MM.1S (cell line): ENCODE results near the gene BMP7.

Source experiments
- DNase-seq: peaks from one replicate; pipeline ENCODE4 v3.0.0-alpha.2; 2015
- H2AFZ ChIP-seq: fragments of 300-600 bp; sonication (generic); 2 replicates; pipeline ENCODE4 v1.6.0; 2016; ENCODE audit warnings: antibody characterized with exemption, low read length
- H3F3A ChIP-seq: fragments of 300-600 bp; sonication (generic); 2 replicates; pipeline ENCODE4 v1.6.1; 2016; ENCODE audit warnings: mild to moderate bottlenecking, antibody characterized with exemption, low read length, moderate library complexity, mixed read lengths; ENCODE audit not compliant: insufficient read depth
- H3K27ac ChIP-seq: fragments of 300-600 bp; sonication (generic); 2 replicates; pipeline ENCODE4 v1.5.1; 2016; ENCODE audit warnings: mild to moderate bottlenecking, low read length
- H3K27me3 ChIP-seq: fragments of 300-600 bp; sonication (generic); replicated peaks from 2 replicates; pipeline ENCODE4 v1.6.0; 2016; ENCODE audit warnings: low read length; ENCODE audit not compliant: insufficient read depth
- H3K36me3 ChIP-seq: fragments of 300-600 bp; sonication (generic); replicated peaks from 2 replicates; pipeline ENCODE4 v1.6.1; 2016; ENCODE audit warnings: mild to moderate bottlenecking, low read length, mixed read lengths; ENCODE audit not compliant: insufficient read depth
- H3K4me1 ChIP-seq: fragments of 300-600 bp; sonication (generic); 2 replicates; pipeline ENCODE4 v1.6.1; 2016; ENCODE audit warnings: low read length, mixed read lengths
- H3K4me2 ChIP-seq: fragments of 300-600 bp; sonication (generic); 2 replicates; pipeline ENCODE4 v1.6.0; 2016; ENCODE audit warnings: low read depth, low read length
- H3K4me3 ChIP-seq: fragments of 300-600 bp; sonication (generic); 2 replicates; pipeline ENCODE4 v1.5.1; 2016; ENCODE audit warnings: low read length, mixed read lengths
- H3K79me2 ChIP-seq: fragments of 300-600 bp; sonication (generic); 2 replicates; pipeline ENCODE4 v1.6.1; 2016; ENCODE audit warnings: mixed run types, low read length, mixed read lengths
- H3K9ac ChIP-seq: fragments of 300-600 bp; sonication (generic); 2 replicates; pipeline ENCODE4 v1.6.1; 2016; ENCODE audit warnings: low read length, mixed read lengths
- H3K9me2 ChIP-seq: fragments of 300-600 bp; sonication (generic); replicated peaks from 2 replicates; pipeline ENCODE4 v1.6.1; 2016; ENCODE audit warnings: mild to moderate bottlenecking, low read length, mixed read lengths; ENCODE audit not compliant: insufficient read depth
- H3K9me3 ChIP-seq: fragments of 300-600 bp; sonication (generic); replicated peaks from 2 replicates; pipeline ENCODE4 v1.6.1; 2016; ENCODE audit warnings: mild to moderate bottlenecking, low read length, mixed read lengths; ENCODE audit not compliant: insufficient read depth
- H4K20me1 ChIP-seq: fragments of 300-600 bp; sonication (generic); 2 replicates; pipeline ENCODE4 v1.6.1; 2016; ENCODE audit warnings: mild to moderate bottlenecking, low read length, moderate library complexity, mixed read lengths; ENCODE audit not compliant: insufficient read depth
- CTCF ChIP-seq: fragments of 300-600 bp; sonication (generic); IDR thresholded peaks from 2 replicates; pipeline ENCODE4 v1.5.1; 2016; ENCODE audit warnings: antibody characterized with exemption, low read length, mixed read lengths
- EZH2 ChIP-seq: fragments of 300-600 bp; sonication (generic); optimal IDR thresholded peaks from 2 replicates; pipeline ENCODE3; 2017; ENCODE audit warnings: low read depth, mild to moderate bottlenecking, antibody characterized with exemption, low read length, mixed read lengths
- EZH2phosphoT487 ChIP-seq: fragments of 300-600 bp; sonication (generic); IDR thresholded peaks from 2 replicates; pipeline ENCODE4 v1.6.1; 2018; ENCODE audit warnings: antibody characterized with exemption, low read length

The BMP7 gene

GRCh38 chr20:57175397-57176010, 90.9 kb downstream of the BMP7 start:
- Histone ChIP-seq H2AFZ (no peak overlapping the region), H3F3A (no peaks in the 10 kb centered on the region), H3K4me2 (no peak overlapping the region), H3K27me3 (no peaks in the 10 kb centered on the region; the same call in 1 of the 2 replicates), H3K9me2 (no peaks in the 10 kb centered on the region), H3K4me3 (no peak overlapping the region), H3K4me1 (no peaks in the 10 kb centered on the region), H3K79me2 (no peaks in the 10 kb centered on the region), H3K36me3 (no peaks in the 10 kb centered on the region), H4K20me1 (no peaks in the 10 kb centered on the region), H3K9ac (no peak overlapping the region), H3K27ac (peak overlapping the region; percentile 11; the same call in 1 of the 2 replicates), H3K9me3 (no peaks in the 10 kb centered on the region)
- TF ChIP-seq CTCF (no peak), EZH2 (no peak), EZH2phosphoT487 (no peak)
- DNase-seq, result peak; percentile 24

- DNase-seq, result no peak
- Histone ChIP-seq H3F3A (no peaks in the 10 kb centered on the region), H4K20me1 (no peaks in the 10 kb centered on the region), H2AFZ (no peak overlapping the region), H3K4me3 (no peak overlapping the region), H3K27ac (no peak overlapping the region), H3K4me1 (no peaks in the 10 kb centered on the region), H3K27me3 (no peaks in the 10 kb centered on the region; the same call in 1 of the 2 replicates), H3K4me2 (no peak overlapping the region), H3K36me3 (no peaks in the 10 kb centered on the region), H3K9ac (no peak overlapping the region), H3K9me2 (no peaks in the 10 kb centered on the region), H3K79me2 (no peaks in the 10 kb centered on the region), H3K9me3 (no peaks in the 10 kb centered on the region)
- TF ChIP-seq CTCF, result no peak
- TF ChIP-seq EZH2phosphoT487, result no peak
- no peak for TF ChIP-seq EZH2
These were observed 91.7 kb downstream of the BMP7 start for GRCh38 chr20:57174737-57175136.

- Histone ChIP-seq H3K4me2 (no peak overlapping the region), H3F3A (no peaks in the 10 kb centered on the region), H3K9me3 (no peaks in the 10 kb centered on the region), H3K4me3 (no peak overlapping the region), H3K79me2 (no peaks in the 10 kb centered on the region), H3K27ac (no peak overlapping the region), H3K9me2 (no peaks in the 10 kb centered on the region), H3K4me1 (no peaks in the 10 kb centered on the region), H2AFZ (no peak overlapping the region), H4K20me1 (no peaks in the 10 kb centered on the region), H3K9ac (no peak overlapping the region), H3K36me3 (no peaks in the 10 kb centered on the region), H3K27me3 (no peaks in the 10 kb centered on the region; the same call in 1 of the 2 replicates)
- TF ChIP-seq EZH2phosphoT487 (no peak), CTCF (no peak), EZH2 (no peak)
- DNase-seq, result no peak
These were observed 92.5 kb downstream of the BMP7 start for GRCh38 chr20:57173986-57174385.
